Measurements from ENCODE around the gene LRRC63.
"Not testable (repeated sequence)": the region's sequence is repeated elsewhere in the genome, so short reads cannot be mapped to it uniquely, and the experiment has no call there.

Gene LRRC63, protein sequence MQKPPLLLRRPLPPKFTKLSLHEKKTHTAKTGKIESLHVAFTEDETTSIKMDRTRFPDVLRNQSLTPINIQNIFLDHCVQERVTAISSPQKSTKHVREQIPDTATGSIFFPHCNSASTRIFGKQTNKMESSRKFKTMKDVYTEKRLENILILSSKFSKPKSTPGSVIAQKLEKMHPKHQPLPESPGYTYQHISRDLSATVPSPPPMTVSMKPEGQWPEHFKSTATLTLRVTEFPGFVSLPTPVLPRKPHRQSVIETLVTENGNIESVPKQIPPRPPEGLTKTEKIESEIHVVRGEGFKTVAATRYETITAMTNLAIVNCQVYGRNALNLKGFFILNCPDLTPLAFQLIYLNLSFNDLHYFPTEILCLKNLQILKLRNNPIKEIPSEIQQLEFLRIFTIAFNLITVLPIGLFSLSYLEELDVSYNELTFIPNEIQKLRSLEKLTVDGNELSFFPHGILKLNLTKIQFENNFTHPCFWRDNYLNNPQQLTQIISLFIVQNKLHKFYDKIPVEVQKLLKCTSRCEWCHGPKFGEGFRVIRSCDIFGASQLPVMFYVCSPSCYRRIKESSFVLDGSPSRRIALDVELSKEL

DNA sequence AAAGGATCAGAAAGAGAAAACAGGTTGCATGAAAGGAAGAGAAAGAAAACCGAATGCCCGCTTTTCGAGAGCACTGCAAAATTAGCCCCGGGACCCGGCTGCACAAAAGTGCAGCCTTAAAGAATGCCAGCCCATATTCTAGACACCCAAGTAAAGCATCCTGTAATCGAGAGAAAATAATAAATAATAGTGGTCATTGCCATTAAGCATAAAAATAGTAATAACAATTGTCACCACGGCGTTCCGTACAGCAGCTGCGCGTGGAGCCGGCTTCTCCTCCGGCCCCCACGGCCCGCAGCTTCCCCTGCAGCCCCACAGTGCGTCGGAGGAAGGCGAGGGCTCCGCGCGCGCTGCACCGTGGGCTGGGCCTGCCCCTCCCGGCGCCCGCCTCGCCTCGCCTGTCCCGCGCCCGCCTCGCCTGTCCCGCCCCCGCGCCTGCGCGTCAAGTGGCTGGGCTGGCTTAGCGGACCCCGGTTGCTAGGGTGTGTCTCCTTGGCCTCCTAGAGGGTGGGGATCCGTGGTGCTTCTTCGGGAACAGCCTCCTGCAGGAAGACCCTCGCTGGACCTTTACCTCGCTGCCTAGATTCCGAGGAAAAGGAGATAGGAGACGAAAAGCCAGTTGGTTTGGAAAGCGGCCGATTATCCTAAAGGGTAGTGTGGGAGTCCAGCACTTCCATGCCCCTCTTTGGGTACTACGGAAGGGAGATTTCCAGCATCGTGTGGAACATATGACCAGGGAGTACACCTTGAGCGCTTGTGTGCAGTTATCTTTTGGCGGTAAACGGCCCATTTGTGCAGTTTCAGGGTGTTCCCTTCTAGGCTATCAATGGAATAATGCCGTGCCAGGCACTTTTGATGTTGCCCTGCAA, at the start of gene LRRC63:
TSS of gene LRRC63 (plus strand) at position 446 of the 869 bp plus-strand sequence. CDS start 1,107 bp downstream, outside the sequence.
- peak; percentile 13 for DNase-seq

DNA sequence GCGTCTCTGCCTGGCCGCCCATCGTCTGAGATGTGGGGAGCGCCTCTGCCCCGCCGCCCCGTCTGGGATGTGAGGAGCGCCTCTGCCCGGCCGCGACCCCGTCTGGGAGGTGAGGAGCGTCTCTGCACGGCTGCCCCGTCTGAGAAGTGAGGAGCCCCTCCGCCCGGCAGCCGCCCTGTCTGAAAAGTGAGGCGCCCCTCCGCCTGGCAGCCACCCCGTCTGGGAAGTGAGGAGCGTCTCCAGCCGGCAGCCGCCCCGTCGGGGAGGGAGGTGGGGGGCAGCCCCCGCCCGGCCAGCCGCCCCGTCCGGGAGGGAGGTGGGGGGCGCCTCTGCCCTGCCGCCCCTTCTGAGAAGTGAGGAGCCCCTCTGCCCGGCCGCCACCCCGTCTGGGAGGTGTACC, 49.0 kb upstream of the LRRC63 start:
- DNase-seq: not testable (repeated sequence)

DNA sequence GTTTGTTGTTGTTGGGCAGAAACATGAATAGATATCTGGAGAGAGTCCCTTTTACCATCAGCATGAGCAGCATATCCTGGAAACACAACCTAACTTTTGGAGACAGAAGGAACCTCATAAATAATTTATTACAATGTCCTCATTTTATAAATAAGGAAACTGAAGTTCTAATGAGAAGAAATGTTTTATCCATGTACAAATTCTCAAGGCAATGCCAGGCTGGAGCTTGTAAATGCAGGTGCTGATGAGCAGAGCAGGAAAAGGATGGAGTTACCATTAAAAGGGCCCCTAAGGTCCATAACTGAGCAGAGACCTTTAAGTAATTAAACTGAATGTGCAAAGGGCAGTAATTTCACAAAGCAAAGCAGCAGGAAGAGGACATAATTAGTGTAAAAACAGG, 47.1 kb upstream of the LRRC63 start:
- DNase-seq: no peak

DNA sequence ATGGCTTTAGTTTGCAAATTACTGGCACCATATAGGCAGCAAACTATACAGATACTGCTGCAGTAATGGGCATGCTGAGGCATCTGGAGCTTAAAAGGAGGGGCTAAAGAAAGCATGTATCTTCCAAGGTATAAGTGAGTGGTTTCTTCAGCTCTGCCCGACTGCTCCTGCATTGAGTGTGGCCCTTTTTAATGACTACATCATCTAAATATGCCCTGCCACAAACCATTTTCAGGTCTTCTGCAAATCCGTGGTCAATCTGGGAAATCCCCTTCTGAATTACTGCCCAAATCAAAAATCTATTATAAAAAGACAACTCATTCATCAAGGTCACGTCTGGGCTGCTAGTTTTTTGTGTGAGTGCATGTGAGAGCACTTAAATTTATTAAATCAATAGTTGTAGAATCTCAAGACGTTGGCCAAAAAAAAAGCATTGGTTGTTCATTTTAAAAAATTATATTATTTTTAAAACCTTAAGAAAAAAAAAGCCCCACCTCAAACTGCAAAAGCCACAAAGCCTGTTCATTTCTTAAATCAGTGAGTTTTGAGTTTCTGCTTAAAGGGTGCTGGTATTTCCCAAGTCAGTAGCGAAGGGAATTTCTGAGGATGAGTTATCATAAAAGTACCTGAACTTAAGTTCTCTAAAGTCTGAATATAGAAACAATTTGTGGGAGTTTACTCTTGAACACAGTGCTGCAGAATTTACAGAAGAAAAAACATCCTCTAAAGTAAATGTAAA, 46.1 kb upstream of the LRRC63 start:
- no peak for DNase-seq

DNA sequence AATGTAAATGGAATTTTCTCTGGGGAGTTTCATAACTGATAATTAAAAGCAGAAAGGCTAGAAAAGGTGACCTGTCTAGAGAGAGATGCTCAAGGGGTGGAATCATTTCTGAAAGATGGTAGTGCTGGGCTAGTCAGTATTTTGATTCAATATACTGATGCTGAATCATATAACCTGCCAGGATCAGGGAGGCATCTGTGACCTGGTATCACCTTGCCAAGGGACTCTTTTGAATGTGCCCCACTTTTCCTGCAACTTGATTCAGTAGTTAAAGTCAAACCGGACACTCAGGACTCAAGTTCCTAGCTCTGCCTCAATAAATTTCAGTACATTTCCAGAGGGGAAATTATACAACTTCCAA, 45.5 kb upstream of the LRRC63 start:
- DNase-seq: no peak

DNA sequence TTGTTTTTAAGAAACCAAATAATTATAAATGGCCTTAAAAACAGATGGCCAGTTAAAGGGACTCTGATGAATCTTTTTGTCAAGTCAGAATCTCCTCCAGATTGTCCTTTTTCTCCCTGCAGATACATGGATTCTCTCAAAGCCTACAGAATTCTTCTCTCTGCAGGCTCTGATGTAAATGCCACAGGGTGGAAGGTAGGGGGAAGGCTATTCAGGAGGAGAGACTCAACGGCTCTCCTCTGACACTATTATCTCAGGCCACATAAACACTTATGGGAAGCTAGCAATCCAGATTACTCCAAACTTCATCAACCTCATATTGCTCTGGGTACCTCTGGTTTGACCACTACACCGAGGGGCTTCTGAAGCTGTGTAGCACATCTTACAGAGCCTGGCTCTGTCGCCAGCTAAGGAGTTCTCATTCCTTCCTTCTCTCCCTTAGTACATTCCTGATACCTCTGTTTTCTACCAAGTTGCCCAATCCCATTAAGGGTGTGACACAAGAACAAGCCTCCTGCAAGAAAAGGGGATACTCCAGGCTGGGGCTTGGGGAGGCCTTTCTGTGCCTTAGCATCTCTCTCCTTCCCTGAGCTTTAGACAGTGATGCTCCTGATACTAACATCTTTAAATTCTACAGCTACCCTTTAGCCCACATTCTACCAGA, 44.6 kb upstream of the LRRC63 start:
- DNase-seq: no peak

DNA sequence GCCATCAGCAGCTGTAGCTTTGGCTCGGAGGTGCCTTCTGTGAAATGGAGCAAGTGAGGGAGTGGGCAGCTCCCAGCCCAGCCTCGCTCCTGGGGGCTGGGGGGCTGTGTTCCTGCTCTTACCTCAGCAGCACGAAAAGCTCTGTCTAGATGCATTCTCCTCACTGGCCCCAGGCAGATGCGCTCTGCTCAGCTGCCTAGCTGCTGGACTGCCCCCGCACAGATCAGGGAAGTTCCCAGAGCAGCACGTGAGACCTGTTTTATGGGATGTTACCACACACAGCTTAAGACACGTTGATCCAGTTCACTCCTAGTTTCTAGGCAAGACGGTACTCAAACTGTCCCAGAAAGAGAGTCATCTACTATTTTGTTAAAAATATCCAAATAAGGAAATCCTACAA, 43.4 kb upstream of the LRRC63 start:
- no peak for DNase-seq

DNA sequence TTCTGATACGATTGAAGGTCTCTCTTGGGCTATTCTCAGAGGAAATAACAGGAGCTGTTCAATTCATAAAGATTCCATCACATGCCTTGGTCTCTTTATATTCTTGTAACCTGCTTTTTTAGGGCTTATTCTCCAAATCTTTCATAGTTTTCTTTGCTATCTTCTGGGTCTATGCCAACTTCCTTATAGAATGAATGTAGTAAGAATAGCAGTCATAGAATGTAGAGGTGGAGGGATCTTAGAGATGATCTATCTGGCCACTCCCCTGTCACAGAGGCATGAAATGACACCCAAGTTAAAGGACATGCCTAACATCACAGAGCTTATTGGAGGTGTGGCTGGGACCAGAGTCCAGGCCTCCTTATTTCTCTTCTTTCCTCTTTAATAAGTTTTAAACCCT, 42.9 kb upstream of the LRRC63 start:
- DNase-seq: no peak

DNA sequence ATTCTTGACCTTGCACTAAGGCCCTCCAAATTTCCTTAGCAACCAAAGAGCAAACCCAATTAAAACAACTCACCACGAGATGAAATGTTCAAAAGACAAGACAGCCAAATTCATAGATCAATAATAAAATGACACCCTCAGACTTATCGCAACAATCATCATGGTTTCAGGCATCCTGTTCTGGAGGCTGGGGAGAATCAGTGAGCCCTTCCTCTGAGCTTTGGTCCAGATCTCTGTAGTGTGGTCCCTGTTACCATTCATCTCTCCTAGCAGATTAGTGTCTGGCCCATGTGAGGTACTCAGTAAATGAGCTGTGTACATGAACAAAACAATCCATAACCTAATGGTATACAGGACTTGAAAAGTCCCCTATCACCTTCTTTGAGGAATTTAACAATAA, 42.0 kb upstream of the LRRC63 start:
- no peak for DNase-seq

DNA sequence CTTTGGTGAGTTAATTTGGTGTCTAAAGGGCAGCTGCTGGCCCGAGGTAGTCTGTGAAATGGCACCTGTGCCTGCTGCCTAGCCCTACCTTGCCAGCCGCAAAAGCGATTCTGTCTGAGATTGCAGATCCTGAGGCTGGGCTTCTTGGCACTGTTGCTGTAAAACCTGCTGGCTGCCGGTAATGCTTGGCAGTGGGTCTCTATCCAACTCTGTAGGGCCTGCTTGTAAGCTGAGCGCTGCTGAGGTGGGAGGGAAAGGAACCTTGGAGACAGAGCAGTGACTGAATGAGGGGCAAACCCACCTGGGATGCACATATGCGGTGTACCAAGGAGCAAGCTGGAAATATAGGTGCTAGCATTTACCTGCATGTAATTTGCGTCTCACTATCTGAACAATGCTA, 41.5 kb upstream of the LRRC63 start:
- no peak for DNase-seq

DNA sequence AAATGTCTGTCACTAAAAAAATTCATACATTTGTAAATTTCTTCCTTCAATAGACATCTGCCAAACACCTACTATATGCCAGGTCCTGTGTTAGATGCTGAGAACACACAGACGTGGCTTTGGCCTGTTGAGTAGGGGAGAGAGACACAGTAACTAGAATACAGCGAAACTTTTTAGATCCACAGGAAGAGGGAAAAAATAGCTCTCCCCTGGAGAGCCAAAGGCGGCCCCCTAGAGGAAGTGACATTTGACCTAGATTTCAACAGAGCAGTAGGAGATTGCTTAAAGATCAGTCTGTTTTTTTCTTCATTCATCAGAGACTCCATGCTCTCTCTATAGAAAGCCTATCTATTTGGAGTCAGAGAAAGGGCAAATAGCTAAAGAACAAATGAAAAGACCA, 41.0 kb upstream of the LRRC63 start:
- DNase-seq: no peak

DNA sequence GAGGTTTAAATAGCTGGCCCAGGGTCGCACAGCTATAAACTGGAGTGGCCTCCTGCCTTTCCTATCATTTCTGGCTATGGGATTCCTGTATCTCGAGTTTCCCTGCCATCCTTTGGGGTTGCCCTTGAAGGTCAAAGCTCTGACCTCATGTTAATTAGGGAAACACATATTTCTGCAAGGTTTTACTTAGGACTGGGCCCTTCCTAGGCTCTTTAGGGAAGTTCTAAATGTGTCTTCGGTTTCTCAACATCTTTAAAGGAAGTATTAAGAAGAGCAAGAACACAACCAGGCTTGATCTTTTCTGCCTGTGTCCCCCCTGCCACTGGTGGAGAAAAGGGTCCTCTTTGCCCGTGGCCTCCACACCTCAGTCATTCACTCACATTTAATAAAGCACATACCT, 40.5 kb upstream of the LRRC63 start:
- DNase-seq: no peak

DNA sequence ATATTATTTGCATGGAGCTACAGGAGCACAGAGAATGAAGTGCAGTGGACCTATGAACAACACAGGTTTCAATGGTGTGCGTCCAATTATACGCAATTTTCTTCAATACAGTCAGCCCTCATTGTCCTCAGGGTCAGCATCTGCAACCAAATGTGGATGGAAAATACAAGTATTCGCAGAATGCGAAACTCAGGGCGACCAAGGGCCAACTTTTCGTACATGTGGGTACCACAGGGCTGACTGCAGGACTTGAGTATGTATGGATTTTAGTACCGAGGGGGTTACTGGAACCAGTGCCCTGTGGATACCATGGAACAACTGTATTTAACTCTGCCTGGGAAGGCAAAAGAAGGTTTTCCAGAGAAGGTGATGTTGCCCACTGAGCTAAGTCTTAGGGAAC, 40.0 kb upstream of the LRRC63 start:
- DNase-seq: no peak

DNA sequence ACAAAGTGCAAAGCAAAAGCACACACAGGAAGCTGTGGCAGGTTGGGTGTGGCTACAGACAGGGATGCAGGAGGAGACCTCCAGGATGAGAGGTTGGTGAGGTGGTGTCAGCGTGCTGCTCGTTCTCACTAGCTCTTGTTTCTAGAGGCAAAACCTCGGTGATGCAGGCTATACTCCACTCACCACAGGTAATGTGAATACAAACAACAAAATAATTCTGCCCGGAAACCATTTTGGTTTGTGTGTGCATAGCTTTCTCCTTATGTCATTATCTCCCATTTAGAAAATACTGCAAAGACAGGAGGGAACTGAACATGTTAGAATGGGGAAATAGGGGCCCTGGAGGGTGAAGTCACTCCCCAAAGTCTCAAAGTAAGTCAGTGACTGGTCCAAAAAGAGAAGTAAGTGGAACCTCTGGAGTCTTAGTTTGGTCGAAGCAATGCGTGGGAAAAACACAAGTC, 39.2 kb upstream of the LRRC63 start:
- no peak for DNase-seq

DNA sequence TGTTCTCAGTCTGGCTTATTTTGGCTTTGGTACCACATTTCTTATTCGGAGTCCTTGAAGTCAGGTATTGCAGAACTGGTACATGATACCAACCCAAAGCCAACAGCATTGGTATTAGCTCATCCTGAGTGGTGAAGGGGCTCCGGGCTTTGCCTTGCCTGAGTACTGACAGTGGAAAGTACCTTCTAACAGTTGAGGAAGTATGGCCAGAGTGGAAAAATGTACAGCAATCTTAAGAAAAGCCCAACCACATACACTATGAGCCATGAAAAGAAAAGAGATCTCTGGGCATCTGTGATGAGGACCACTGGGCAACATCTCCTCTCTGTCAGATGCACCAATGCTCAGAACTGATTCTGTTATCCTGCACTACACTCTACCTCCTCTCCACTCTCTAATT, 38.1 kb upstream of the LRRC63 start:
- no peak for DNase-seq

DNA sequence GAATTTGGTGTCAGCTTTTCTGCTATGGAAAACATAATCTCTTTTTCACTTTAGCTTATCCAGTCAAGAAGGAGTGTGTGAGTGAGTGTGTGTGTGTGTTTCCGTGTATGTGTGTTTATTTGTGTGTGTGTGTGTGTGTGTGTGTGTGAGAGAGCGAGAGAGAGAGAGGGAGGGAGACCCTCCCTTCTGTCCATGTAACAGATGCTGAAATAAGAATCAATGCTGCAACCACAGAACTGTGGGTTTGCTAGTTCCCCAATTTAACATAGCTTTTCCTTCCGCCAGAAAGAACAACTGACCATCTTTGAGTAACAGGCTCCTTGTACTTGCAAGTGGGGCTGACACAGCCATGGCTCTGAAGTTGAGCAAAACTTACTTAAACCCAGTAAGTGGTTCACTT, 35.0 kb upstream of the LRRC63 start:
- no peak for DNase-seq

DNA sequence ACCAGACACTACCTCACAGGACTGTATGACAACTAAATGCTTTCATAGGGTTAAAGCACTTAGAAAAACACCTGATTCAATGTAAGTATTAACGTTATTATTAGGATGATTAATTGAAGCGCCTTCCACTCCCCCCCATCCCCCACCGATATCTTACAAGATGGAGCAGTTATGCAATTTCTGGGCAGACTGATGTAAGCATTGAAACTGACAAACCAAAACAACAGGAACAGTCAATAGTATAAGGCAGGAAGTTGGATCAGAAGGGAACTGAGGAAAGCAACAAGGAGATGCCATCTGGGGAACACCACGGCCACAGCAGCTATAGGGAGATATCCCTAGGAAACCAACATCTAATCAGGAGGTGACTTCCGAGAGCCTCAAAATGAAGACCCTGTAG, 33.6 kb upstream of the LRRC63 start:
- no peak for DNase-seq

DNA sequence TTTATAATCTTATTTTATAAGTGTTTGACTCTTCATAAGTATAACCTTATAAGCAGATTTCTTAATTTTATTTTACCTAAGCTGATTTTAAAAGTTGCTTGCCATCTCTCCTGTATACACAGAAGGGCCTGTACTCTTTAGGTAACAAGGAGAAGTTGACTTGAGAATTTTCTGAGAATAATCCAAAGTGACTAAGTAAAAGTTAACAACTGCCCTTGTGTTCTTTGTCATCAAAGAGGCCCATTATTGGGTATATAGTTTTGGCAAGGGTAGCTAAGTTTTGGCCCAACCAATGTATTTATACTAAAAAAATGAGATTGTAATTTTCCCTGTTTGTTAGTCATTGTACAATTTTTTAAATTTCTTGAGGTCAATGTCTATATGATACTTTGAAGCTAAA, 32.9 kb upstream of the LRRC63 start:
- DNase-seq: no peak

DNA sequence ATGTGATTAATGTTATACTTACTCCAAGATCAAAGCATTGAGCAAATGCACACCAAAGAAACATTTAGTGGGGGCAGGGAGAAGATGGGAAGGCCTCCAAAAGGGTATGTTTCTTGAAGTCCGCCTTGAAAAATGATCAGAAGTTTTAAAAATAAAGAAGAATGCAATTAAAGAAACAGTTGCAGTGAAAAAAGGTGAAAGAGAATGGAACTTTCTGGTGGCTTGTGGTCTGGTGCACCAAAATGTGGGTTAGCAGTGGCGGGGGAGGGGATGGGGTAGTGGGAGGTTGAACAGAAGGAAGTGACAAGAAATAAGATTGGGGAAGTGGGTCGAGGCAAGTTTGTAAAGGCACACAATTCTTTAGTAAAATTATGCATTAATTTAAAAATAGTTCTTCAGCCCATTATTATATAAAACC, 32.2 kb upstream of the LRRC63 start:
- DNase-seq: no peak

DNA sequence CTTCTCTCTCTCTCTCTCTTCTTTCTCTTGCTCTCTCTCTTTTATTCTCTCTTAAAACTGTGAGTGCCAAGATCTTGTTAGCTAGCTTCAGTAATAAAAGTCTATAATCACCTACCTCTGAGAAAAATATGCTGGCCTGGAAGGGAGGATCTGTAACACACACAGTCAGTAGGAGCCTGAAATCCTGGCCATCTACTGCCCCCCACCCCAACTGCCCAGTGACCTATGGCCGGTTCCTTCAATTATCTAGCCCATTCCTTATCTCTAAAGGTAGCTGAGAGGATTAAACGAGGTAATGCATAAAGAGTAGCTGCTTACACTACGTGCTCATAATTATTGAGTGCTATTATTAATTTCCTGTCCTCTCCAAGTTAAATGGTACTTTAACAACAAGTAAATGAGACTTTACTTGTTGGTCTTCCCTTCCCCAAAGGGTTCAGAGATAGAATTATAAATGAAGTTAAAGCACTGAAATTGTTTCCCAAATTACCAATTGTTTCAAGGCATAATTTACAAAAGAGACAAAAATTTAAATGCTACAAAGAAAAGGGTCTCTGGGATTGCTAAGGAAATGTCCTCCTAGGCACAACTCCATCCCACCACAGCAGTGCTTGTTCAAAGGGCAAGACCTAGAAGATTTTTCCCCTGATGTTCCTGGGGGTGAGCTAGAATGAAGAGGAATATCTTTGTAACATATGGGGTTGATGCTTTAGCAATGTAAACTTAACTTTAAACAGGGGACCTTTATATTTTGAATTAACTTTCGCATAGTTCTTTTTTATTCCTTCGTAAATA, 31.6 kb upstream of the LRRC63 start:
- no peak for DNase-seq

DNA sequence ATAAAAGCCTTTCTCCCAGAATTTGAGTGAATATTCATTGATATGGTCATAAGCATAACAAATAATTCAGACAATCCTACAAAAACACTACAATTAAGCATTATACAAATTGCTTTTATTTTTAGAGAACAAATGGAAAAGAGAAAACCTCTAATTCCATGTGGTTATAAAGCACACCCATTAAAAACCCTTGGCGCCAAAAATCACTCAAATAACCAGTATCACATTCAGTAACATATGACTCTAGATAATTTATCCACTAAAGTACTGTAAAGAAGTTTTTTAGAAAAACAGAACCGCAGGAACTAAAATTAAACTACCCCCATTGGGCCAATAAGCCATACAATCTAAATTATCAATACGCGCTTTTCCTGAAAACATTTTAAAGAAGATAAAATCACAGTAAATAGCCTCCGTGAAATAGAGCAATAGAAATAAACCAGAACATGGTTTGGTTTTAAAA, 30.3 kb upstream of the LRRC63 start:
- DNase-seq: no peak
